Breast epithelium (tissue), 3 donors: Measurements from ENCODE around the gene MYH6.
"Not testable (repeated sequence)": the region's sequence is repeated elsewhere in the genome, so short reads cannot be mapped to it uniquely, and the experiment has no call there.

Source experiments
- CTCF ChIP-seq, 3 donors: fragments of 450-650 bp; IDR thresholded peaks; one replicate each; pipeline ENCODE4 v1.5.1; 2016 to 2017; ENCODE audit warnings: antibody characterized with exemption in 3 of 3, mild to moderate bottlenecking in 3 of 3, moderate library complexity in 3 of 3
- POLR2A ChIP-seq: fragments of 450-650 bp; IDR thresholded peaks from one replicate; pipeline ENCODE4 v1.6.1; 2016; ENCODE audit warnings: antibody characterized with exemption, mild to moderate bottlenecking, moderate library complexity

DNA sequence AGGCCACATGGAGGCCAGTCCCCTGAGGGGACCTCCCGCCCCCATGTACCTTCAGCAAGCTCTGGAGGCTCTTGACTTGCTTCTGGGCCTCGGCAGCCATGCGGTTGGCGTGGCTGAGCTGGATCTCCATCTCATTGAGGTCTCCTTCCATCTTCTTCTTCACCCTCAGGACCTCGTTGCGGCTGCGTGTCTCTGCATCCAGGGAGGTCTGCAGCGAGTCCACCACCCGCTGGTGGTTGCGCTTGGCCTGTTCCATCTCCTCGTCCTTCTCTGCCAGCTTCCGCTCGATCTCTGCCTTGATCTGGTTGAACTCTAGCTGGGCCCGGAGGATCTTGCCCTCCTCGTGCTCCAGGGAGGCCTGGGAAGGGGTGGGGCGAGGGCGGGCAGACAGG lies 21.8 kb downstream of the MYH6 start:
- TF ChIP-seq CTCF (IDR thresholded peaks at IDR 0.05); POLR2A: not testable (repeated sequence)
